GM12878 (cell line): ENCODE measurements around the gene FHOD3. TPM values are rescaled to one million over a fixed set of nuclear protein-coding genes. Genes with fewer than 3 reads are reported as not detected.

Source experiments
- ATAC-seq: fragments of 200-7000 bp; cut with Tn5 transposase; 3 replicates; pipeline ENCODE4 v1.9.1; 2020; ENCODE audit warnings: mild to moderate bottlenecking, moderate library complexity
- BruUV-seq: library from RNA; stranded (reverse); fragments of 400-500 nt; replicated peaks from 2 replicates; lab custom pipeline; 2021; lab: Mats Ljungman, UMichigan
- CTCF ChIA-PET: fragments of 300-600 bp; sonication (Branson Sonifier 250); formaldehyde crosslinking; extraction: SDS; loops from one replicate; lab custom pipeline; 2021; ENCODE audit warnings: inconsistent platforms; lab: Yijun Ruan, JAX
- POLR2A ChIA-PET: fragments of 350-600 bp; formaldehyde crosslinking; extraction: SDS; loops from one replicate; lab custom pipeline; 2021; ENCODE audit warnings: inconsistent platforms; lab: Charles Lee
- RAD21 ChIA-PET: fragments of 300-600 bp; sonication (Branson Sonifier 250); formaldehyde crosslinking; loops from one replicate; lab custom pipeline; 2023; ENCODE audit warnings: antibody characterized with exemption; ENCODE audit not compliant: unreplicated experiment; lab: Charles Lee
- SMC1A ChIA-PET: fragments of 300-600 bp; sonication (Branson Sonifier 250); formaldehyde crosslinking; loops from one replicate; lab custom pipeline; 2023; ENCODE audit not compliant: unreplicated experiment, uncharacterized antibody; lab: Charles Lee
- DNase-seq: peaks from one replicate; pipeline ENCODE4 v3.0.0-alpha.2; 2011; ENCODE audit warnings: low read depth, low spot score
- FAIRE-seq: peaks from 3 replicates; lab custom pipeline; 2011; peaks lifted over from hg19 to GRCh38; lab: Jason Lieb, UNC
- H2AFZ ChIP-seq: 2 replicates; pipeline ENCODE4 v1.6.0; 2011; ENCODE audit warnings: low read depth, low read length, control low read depth; ENCODE audit not compliant: control insufficient read depth
- H3K27ac ChIP-seq: 2 replicates; pipeline ENCODE4 v1.5.1; 2011; ENCODE audit warnings: control low read depth; ENCODE audit not compliant: control insufficient read depth, insufficient read depth
- H3K27me3 ChIP-seq, 2 experiments: replicated peaks in 1 of 2; 2 replicates each; pipeline versions ENCODE4 v1.6.0 to v1.6.1; 2011; ENCODE audit warnings: low read length in 1 of 2; ENCODE audit not compliant: control insufficient read depth in 2 of 2, insufficient read depth in 2 of 2
- H3K36me3 ChIP-seq, 2 experiments: 2 replicates each; pipeline ENCODE4 v1.5.1; 2011; ENCODE audit warnings: low read length in 1 of 2; ENCODE audit not compliant: control insufficient read depth in 2 of 2, insufficient read depth in 2 of 2
- H3K4me1 ChIP-seq: 2 replicates; pipeline ENCODE4 v1.6.1; 2011; ENCODE audit warnings: mild to moderate bottlenecking, low read length, moderate library complexity, mixed read lengths; ENCODE audit not compliant: control insufficient read depth, insufficient read depth
- H3K4me2 ChIP-seq: 2 replicates; pipeline ENCODE4 v1.6.0; 2011; ENCODE audit warnings: control low read depth; ENCODE audit not compliant: control insufficient read depth, insufficient read depth
- H3K4me3 ChIP-seq: fragments of 200-600 bp; sonication (generic); 2 replicates; pipeline ENCODE4 v1.5.1; 2016
- H3K79me2 ChIP-seq: 2 replicates; pipeline ENCODE4 v1.6.0; 2011; ENCODE audit warnings: low read length; ENCODE audit not compliant: control insufficient read depth, insufficient read depth
- H3K9ac ChIP-seq: 2 replicates; pipeline ENCODE4 v1.8.0; 2011; ENCODE audit warnings: low read length, control low read depth, mixed read lengths; ENCODE audit not compliant: control insufficient read depth, insufficient read depth
- H3K9me3 ChIP-seq: replicated peaks from 3 replicates; pipeline ENCODE4 v1.5.1; 2011; ENCODE audit warnings: mild to moderate bottlenecking, low read length; ENCODE audit not compliant: control insufficient read depth, insufficient read depth
- H4K20me1 ChIP-seq: 2 replicates; pipeline ENCODE4 v1.6.0; 2011; ENCODE audit not compliant: control insufficient read depth, insufficient read depth
- ATF2 ChIP-seq: IDR thresholded peaks from 2 replicates; pipeline ENCODE4 v1.6.1; 2012; ENCODE audit warnings: low read length, inconsistent platforms
- BCLAF1 ChIP-seq: fragments of 450-650 bp; IDR thresholded peaks from 2 replicates; pipeline ENCODE4 v1.6.1; 2017; ENCODE audit warnings: antibody characterized with exemption, mild to moderate bottlenecking, moderate library complexity
- CUX1 ChIP-seq: IDR thresholded peaks from 2 replicates; pipeline ENCODE4 v1.6.1; 2012; ENCODE audit warnings: improper control_type of control experiment, low read depth, low read length; ENCODE audit not compliant: insufficient replicate concordance
- IKZF1 ChIP-seq: fragments of 450-650 bp; conservative IDR thresholded peaks from 2 replicates; pipeline ENCODE4 v1.6.1; 2017; ENCODE audit warnings: antibody characterized with exemption, mild to moderate bottlenecking
- KDM1A ChIP-seq: fragments of 200-600 bp; sonication (generic); IDR thresholded peaks from 2 replicates; pipeline ENCODE4 v1.6.1; 2016; ENCODE audit warnings: borderline replicate concordance
- NFIC ChIP-seq: IDR thresholded peaks from 2 replicates; pipeline ENCODE4 v1.6.1; 2012; ENCODE audit warnings: low read depth, mild to moderate bottlenecking, inconsistent platforms, low read length, moderate library complexity
- NFXL1 ChIP-seq: fragments of 450-650 bp; IDR thresholded peaks from 2 replicates; pipeline ENCODE4 v1.6.1; 2017; ENCODE audit warnings: antibody characterized with exemption, mild to moderate bottlenecking, borderline replicate concordance
- PML ChIP-seq: IDR thresholded peaks from 2 replicates; pipeline ENCODE4 v1.6.1; 2012; ENCODE audit warnings: low read length, inconsistent platforms
- RAD51 ChIP-seq: fragments of 450-650 bp; IDR thresholded peaks from 2 replicates; pipeline ENCODE4 v1.6.1; 2016; ENCODE audit warnings: moderate library complexity, mild to moderate bottlenecking, inconsistent platforms
- RUNX3 ChIP-seq: IDR thresholded peaks from 2 replicates; pipeline ENCODE4 v1.6.1; 2012; ENCODE audit warnings: low read length, inconsistent platforms
- SREBF2 ChIP-seq: IDR thresholded peaks from 2 replicates; pipeline ENCODE4 v1.6.1; 2012; ENCODE audit warnings: mild to moderate bottlenecking, low read length
- TCF12 ChIP-seq: IDR thresholded peaks from 2 replicates; pipeline ENCODE4 v1.6.1; 2011; ENCODE audit warnings: low read depth, mild to moderate bottlenecking, low read length
- ZBTB4 ChIP-seq: fragments of 450-650 bp; formaldehyde crosslinking; IDR thresholded peaks from 2 replicates; pipeline ENCODE4 v1.4.0; 2022; ENCODE audit warnings: mild to moderate bottlenecking, moderate library complexity
- WGBS: methylation state at CpG from one replicate; pipeline ENCODE4 v1.1.6; 2016; ENCODE audit warnings: low lambda C conversion rate; ENCODE audit not compliant: insufficient replicate concordance, insufficient coverage; ENCODE audit errors: missing lambda C conversion rate; 5-methylcytosine and 5-hydroxymethylcytosine counted together
- in situ Hi-C: fragments of 300-500 bp; cut with MboI; formaldehyde crosslinking; loops from 9 replicates; pipeline ENCODE4 v1.14.3; 2018; ENCODE audit warnings: mixed read lengths
- intact Hi-C: fragments of 100-400 bp; cut with micrococcal nuclease; formaldehyde crosslinking; loops from one replicate; pipeline ENCODE4 v1.14.2; 2022; ENCODE audit not compliant: unreplicated experiment
- polyA plus RNA-seq, 11 experiments: library from polyadenylated mRNA; depleted of rRNA in 4 of 11; unstranded in 6 of 11; stranded (reverse) in 5 of 11; fragments of >200 nt; fragmentation: Nextera tagmentation in 4 of 11; fragmentation: Illumina TruSeq in 1 of 11; extraction: Ambion mirVana in 4 of 11; extraction: Trizol in 1 of 11; gene quantifications; 1 replicate in 1 of 11; 2 replicates in 10 of 11; pipeline versions ENCODE4 v1.2.1 to v1.2.3, GENCODE V29; 2011 to 2016; ENCODE audit warnings: inconsistent platforms in 2 of 11, missing spikeins in 2 of 11, low read depth in 1 of 11
- total RNA-seq, 4 experiments: library from RNA; depleted of rRNA in 3 of 4; stranded (reverse); fragments of >200 nt in 3 of 4; fragmentation: Illumina TruSeq in 1 of 4; extraction: Trizol in 1 of 4; gene quantifications; 2 replicates each; pipeline versions ENCODE4 v1.2.1 to v1.2.3, GENCODE V29; 2013 to 2021

The FHOD3 gene
- total and polyA plus RNA-seq, 10 of the 15 experiments (the other 5 are each of a cell fraction or from before 2014, with no cell fraction given), result 0.77 to 26.7 (median 10.4) TPM

GRCh38 chr18:36256094-36256493, 41.4 kb upstream of the FHOD3 start:
- ChIA-PET POLR2A (no interaction called here), CTCF (no interaction called here), SMC1A (interaction anchor here (1.4 kb wide), 1 partner anchor 8 kb away, joined by 3 read pairs; no protein-coding TSS in a partner anchor), RAD21 (no interaction called here)
- intact Hi-C loops, result no loop called here
- BruUV-seq, result no TSS peak
- no peaks in the 10 kb centered on the region for H3K79me2 ChIP-seq
- no peak overlapping the region for H3K4me2 ChIP-seq
- no peaks in the 10 kb centered on the region for H3K9me3 ChIP-seq
- no peak overlapping the region for H3K27ac ChIP-seq
- no peaks in the 10 kb centered on the region for H3K4me1 ChIP-seq
- H3K9ac ChIP-seq, result no peak overlapping the region
- H3K4me3 ChIP-seq, result no peak overlapping the region
- no peak for FAIRE-seq
- WGBS, result 61% methylated on average over 7 of the region's 7 CpGs
- no peak overlapping the region for H2AFZ ChIP-seq
- H4K20me1 ChIP-seq, result no peaks in the 10 kb centered on the region
- in situ Hi-C loops, result no loop called here
- no peaks in the 10 kb centered on the region for H3K36me3 ChIP-seq
- no peak for DNase-seq
- no peaks in the 10 kb centered on the region for H3K27me3 ChIP-seq
- no peak for ATAC-seq
- TF ChIP-seq RAD51 (no peak), RUNX3 (no peak), BCLAF1 (no peak), CUX1 (no peak), ATF2 (no peak), IKZF1 (no peak), KDM1A (no peak), PML (no peak), NFIC (no peak), SREBF2 (no peak), NFXL1 (no peak), ZBTB4 (CRISPR knock-in tag) (no peak), TCF12 (no peak)
